ENCODE data around the gene GSTO1.
A peak's percentile ranks its signal among the peaks of the same experiment; 100 is the strongest.
"Not testable (repeated sequence)": the region's sequence is repeated elsewhere in the genome, so short reads cannot be mapped to it uniquely, and the experiment has no call there.

GSTO1 gene

GRCh38 chr10:104254493-104255310 lies at the start of gene GSTO1:
TSS of gene GSTO1 (plus strand) at chr10:104254892. CDS start at chr10:104254929, 37 bp downstream.
- DNase-seq (ENCODE audit: low read depth in 2 of 2): no peak

- DNase-seq (ENCODE audit: low read depth in 2 of 2): no peak
These were observed 46.0 kb upstream of the GSTO1 start for GRCh38 chr10:104208730-104209129.

DNA sequence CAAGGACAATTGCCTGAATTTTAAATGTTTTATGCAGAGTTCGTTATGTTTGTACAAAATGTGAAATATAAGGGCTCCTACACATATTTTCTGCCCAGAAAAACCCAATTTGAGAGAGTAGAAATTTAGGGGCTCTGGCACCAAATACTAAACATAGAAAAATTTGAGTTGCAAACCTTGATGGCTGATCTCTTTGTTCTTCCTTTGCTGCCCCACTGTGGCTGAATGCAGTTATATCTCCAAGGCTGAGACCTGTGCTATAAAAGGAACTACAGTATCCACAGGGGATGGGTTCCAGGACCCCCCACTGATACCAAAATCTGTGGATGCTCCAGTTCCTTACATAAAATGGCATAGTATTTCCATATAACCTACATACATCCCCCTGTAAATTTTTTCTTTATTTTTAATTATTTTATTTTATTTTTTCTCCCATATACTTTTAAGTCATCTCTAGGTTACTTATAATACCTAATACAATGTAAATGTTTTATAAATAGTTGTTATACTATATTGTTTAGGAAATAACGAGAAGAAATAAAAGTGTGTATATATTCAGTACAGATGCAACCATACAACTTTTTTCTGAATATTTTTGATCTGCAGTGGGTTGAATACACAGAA lies 45.0 kb upstream of the GSTO1 start:
- no peak for DNase-seq (ENCODE audit: low read depth in 2 of 2)

GRCh38 chr10:104216631-104217030 lies 38.1 kb upstream of the GSTO1 start:
- DNase-seq (ENCODE audit: low read depth in 2 of 2): no peak

DNA sequence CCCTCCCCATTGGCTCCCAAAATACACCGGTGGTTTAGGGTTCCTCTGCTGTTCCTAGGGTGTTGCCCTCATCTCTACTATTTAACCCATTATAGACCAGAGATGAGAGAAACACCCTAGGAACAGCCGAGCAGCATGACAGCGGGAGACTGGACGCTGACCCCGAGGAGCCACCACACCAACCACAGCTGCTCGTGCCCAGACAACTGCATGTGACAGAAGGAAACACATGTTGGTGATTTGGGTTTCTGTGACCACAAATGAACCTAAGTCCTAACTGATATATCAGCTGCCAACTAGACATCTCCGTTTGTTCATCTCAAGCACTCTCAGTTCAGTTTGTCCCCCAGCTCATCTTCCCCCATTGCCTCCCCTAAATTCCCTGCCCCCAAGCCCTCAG lies 35.9 kb upstream of the GSTO1 start:
- DNase-seq (ENCODE audit: low read depth in 2 of 2): no peak

DNA sequence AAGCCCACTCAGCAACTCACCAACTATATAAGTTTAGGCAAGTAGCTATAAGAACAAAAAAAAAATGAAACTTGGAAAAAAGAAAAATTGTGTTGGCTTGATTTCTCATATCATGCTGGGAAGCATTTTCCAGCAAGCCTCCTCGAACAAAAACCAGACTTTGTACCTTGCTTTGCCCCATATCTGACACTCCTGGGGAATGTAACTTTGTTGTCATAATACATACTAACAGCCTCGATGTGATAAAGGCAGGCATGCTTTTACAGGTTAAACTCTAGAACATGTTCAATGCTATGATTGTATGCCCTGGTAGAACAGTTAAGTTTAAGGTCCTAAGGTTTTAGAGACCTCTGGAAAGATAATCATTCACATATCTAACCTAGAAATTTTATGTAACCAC lies 34.2 kb upstream of the GSTO1 start:
- DNase-seq (ENCODE audit: low read depth in 2 of 2): no peak

DNA sequence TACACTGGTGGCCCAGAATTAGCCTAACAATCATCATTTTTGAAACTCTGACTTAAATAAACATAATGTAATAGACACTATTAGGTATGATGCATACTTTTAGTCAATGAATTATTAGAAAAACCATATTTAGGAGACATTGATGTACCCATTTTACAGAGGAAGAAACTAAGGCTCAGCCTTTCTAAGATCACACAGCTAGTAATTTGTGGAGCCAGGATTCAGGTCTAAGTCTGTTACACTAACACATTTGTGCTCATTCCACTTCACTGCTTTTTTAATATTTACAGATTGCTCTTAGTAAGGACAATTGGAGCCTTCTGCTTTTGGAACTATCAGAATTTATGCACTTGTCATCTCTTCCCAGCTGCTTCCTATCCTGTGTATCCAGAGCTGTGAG lies 31.4 kb upstream of the GSTO1 start:
- no peak for DNase-seq (ENCODE audit: low read depth in 2 of 2)

DNA sequence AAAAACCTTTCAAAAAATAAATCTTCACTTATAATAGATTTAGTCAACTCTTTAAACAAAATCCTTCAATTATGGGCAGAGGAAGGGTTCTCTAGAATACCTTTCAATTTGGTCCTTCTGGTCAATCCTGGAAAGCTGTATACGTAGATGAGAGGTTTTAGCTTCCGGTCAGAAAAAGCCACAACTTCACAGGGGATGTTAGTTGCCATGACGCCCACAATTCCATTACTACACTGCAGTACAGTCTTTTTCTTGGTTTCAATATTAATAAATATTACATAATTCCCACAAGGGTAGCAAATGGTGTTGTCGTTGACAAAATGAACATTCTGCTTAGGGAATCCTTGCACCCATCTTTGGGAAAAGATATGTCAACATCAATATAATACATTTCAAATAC lies 24.2 kb upstream of the GSTO1 start:
- DNase-seq (ENCODE audit: low read depth in 2 of 2): no peak

DNA sequence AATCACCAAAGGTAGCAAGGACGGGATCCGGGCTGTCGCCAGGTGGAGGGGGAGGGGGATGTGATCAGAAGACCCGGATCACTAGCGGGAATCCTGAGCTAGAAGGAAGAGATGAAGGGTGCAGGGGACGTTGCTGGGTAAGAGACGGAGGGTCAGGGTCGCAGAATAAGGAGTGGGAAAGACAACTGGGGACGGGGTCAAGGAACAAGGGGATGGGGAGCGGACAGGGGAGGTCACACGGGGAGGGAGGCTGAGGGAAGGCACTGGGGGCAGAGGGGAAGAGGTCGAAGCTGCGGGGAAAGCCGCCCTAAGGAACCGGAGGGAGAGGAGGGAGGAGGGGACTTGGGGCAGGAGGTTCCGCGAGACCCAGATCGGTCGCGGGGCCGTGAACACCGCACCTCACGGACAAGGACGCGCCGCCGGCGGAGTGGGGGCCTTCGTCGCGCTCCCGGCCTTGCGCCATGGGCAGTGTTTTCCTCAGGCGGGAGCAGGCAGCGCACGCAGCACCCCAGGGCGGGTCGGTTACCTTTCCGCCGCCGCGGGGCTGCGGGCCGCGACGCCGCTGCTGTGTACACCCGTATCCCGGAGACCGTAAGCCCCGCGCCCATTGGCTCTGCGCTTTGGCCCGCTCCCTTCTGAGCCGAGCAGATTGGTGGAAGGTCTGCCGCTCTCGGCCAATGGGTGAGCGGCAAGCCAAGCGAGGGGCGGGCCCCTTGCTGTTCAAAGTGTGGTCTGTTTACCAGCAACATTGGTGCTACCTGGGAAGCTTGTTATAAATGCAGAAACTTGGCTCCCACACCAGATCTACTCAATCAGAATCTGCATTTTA lies 22.7 kb upstream of the GSTO1 start, which contains the start of gene CFAP43:
CFAP43 (minus strand) TSS at position 581 of the 829 bp plus-strand sequence; CDS start at position 463, 118 bp downstream.
- peak; percentile 97 to 99 for DNase-seq (ENCODE audit: low read depth in 2 of 2)

DNA sequence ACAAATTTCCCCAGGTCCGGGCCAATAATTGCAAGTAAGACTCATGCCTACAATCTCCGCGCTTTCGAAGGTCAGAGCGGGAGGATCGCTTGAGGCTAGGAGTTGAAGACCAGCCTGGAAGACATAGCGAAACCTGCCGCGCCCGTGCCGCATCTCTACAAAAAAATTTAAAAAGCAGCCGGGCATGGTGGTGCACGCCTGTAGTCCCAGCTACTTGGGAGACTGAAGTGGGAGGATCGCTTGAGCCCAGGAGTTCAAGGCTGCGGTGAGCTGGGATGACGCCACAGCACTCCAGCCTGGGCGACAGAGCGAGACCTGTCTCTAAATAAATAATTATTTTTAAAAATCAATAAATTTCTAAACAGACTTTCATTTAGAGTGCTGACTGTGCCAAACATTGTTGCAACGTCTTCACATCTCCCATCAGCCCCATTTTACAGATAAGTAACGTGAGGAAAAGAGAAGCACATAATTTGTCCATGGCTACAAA lies 22.0 kb upstream of the GSTO1 start:
- DNase-seq (ENCODE audit: low read depth in 2 of 2): no peak

GRCh38 chr10:104233817-104234216 lies 20.9 kb upstream of the GSTO1 start:
- no peak for DNase-seq (ENCODE audit: low read depth in 2 of 2)

- DNase-seq (ENCODE audit: low read depth in 2 of 2): no peak
These were observed 19.8 kb upstream of the GSTO1 start for GRCh38 chr10:104234934-104235333.

GRCh38 chr10:104235801-104236200 lies 18.9 kb upstream of the GSTO1 start:
- DNase-seq (ENCODE audit: low read depth in 2 of 2): no peak

- no peak for DNase-seq (ENCODE audit: low read depth in 2 of 2)
These were observed 14.6 kb upstream of the GSTO1 start for GRCh38 chr10:104240078-104240477.

GRCh38 chr10:104242545-104242944 lies 12.1 kb upstream of the GSTO1 start:
- no peak for DNase-seq (ENCODE audit: low read depth in 2 of 2)

GRCh38 chr10:104243009-104243408 lies 11.7 kb upstream of the GSTO1 start:
- DNase-seq (ENCODE audit: low read depth in 2 of 2): not testable (repeated sequence)

GRCh38 chr10:104243512-104243911 lies 11.2 kb upstream of the GSTO1 start:
- no peak for DNase-seq (ENCODE audit: low read depth in 2 of 2)

- DNase-seq (ENCODE audit: low read depth in 2 of 2): no peak
These were observed 9.5 kb upstream of the GSTO1 start for GRCh38 chr10:104245066-104245632.

- no peak for DNase-seq (ENCODE audit: low read depth in 2 of 2)
These were observed 7.7 kb upstream of the GSTO1 start for GRCh38 chr10:104246976-104247375.

GRCh38 chr10:104247513-104248146 lies 7.1 kb upstream of the GSTO1 start:
- no peak for DNase-seq (ENCODE audit: low read depth in 2 of 2)

DNA sequence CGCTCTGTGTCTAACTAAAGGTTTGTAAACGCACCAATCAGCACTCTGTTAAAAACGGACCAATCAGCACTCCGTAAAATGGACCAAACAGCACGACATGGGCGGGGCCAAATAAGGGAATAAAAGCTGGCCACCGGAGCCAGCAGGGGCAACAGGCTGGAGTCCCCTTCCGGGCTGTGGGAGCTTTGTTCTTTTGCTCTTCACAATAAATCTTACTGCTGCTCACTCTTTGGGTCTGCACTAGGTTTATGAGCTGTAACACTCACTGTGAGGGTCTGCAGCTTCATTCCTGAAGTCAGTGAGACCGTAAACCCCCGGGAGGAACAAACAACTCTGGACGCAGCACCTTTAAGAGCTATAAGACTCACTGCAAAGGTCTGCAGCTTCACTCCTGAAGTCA lies 5.8 kb upstream of the GSTO1 start:
- DNase-seq (ENCODE audit: low read depth in 2 of 2): not testable (repeated sequence)
